CD8-positive, alpha-beta memory T cell (primary cell): ENCODE measurements around the gene AMDHD1. TPM values are rescaled to one million over a fixed set of nuclear protein-coding genes. Genes with fewer than 3 reads are reported as not detected.

Experiments
- CTCF ChIA-PET: fragments of 350-600 bp; sonication (Branson Sonifier 250); formaldehyde crosslinking; loops from one replicate; lab custom pipeline; 2021; ENCODE audit warnings: antibody characterized with exemption; lab: Charles Lee
- POLR2A ChIA-PET: fragments of 350-600 bp; sonication (Branson Sonifier 250); formaldehyde crosslinking; loops from one replicate; lab custom pipeline; 2021; ENCODE audit warnings: antibody characterized with exemption; lab: Charles Lee
- DNase-seq, 5 donors: peaks; one replicate each; pipeline versions ENCODE4 v3.0.0 to v3.0.0-alpha.2; 2020 to 2022; ENCODE audit warnings: mixed read lengths in 1 of 5
- H3K27ac ChIP-seq: one replicate; pipeline ENCODE4 v1.7.0; 2013; ENCODE audit warnings: low read depth, mild to moderate bottlenecking, low read length, moderate library complexity
- H3K27me3 ChIP-seq: 2 replicates; pipeline ENCODE4 v1.7.0; 2013; ENCODE audit warnings: low read length, mild to moderate bottlenecking; ENCODE audit not compliant: insufficient read depth, poor library complexity, severe bottlenecking
- H3K36me3 ChIP-seq: 2 replicates; pipeline ENCODE4 v1.7.0; 2013; ENCODE audit warnings: mild to moderate bottlenecking, low read length, moderate library complexity; ENCODE audit not compliant: insufficient read depth
- H3K4me1 ChIP-seq: 2 replicates; pipeline ENCODE4 v1.7.0; 2013; ENCODE audit warnings: mild to moderate bottlenecking, low read length, moderate library complexity; ENCODE audit not compliant: insufficient read depth
- H3K4me3 ChIP-seq: 2 replicates; pipeline ENCODE4 v1.7.0; 2013; ENCODE audit warnings: mild to moderate bottlenecking, low read length
- H3K9me3 ChIP-seq: 2 replicates; pipeline ENCODE4 v1.7.0; 2013; ENCODE audit warnings: mild to moderate bottlenecking, low read length
- H3K27ac Mint-ChIP-seq, 8 donors: one replicate each; pipeline ENCODE4 v1.8.0; 2020 to 2021; ENCODE audit warnings: mixed read lengths in 8 of 8, mild to moderate bottlenecking in 6 of 8, inconsistent platforms in 3 of 8, moderate library complexity in 3 of 8
- H3K27me3 Mint-ChIP-seq, 2 donors: one replicate each; pipeline ENCODE4 v1.8.0; 2020 to 2021; ENCODE audit warnings: mixed read lengths in 2 of 2, mild to moderate bottlenecking in 1 of 2, moderate library complexity in 1 of 2
- H3K36me3 Mint-ChIP-seq, 3 donors: one replicate each; pipeline ENCODE4 v1.8.0; 2020 to 2021; ENCODE audit warnings: mixed read lengths in 3 of 3, inconsistent platforms in 1 of 3, mild to moderate bottlenecking in 1 of 3
- H3K4me1 Mint-ChIP-seq, 3 donors: one replicate each; pipeline ENCODE4 v1.8.0; 2020 to 2021; ENCODE audit warnings: mixed read lengths in 3 of 3, inconsistent platforms in 1 of 3, mild to moderate bottlenecking in 1 of 3
- H3K4me3 Mint-ChIP-seq, 7 donors: one replicate each; pipeline ENCODE4 v1.8.0; 2020 to 2021; ENCODE audit warnings: mixed read lengths in 7 of 7, mild to moderate bottlenecking in 6 of 7, moderate library complexity in 4 of 7, inconsistent platforms in 2 of 7
- H3K9me3 Mint-ChIP-seq, 5 donors: one replicate each; pipeline ENCODE4 v1.8.0; 2020 to 2022; ENCODE audit warnings: mixed read lengths in 5 of 5, mild to moderate bottlenecking in 3 of 5, moderate library complexity in 2 of 5, inconsistent platforms in 1 of 5
- polyA plus RNA-seq: library from polyadenylated mRNA; unstranded; fragments of 300-500 nt; fragmentation: Illumina TruSeq; gene quantifications from one replicate; pipeline ENCODE4 v1.2.3, GENCODE V29; 2021
- total RNA-seq, 2 experiments: library from RNA; stranded (reverse); gene quantifications; one replicate each; pipeline ENCODE4 v1.2.3, GENCODE V29; 2021

The AMDHD1 gene
- total and polyA plus RNA-seq, 3 experiments from 2014 or later = 0.68 to 2.1 (median 2.0) TPM

DNA sequence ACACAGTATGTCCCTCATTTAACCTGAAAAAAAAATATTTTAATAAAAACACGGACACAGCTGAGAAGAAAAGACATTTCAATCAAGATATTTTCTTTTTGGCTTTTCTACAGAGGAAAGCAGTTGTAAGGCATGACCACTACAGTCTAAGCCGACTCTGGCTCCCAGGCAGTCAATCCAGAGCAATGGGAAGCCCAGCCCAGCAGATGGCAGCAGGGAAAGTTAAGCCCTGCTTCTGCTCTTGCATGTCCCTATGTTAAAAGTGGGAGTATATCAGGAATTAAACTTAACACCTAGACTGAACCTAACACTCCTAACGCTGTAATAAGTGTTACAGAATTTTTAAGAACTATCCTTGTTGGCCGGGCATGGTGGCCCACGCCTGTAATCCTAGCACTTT, 72.5 kb downstream of the AMDHD1 start:
- Mint-ChIP-seq H3K4me1 (no peaks in the 10 kb centered on the region), H3K9me3 (no peaks in the 10 kb centered on the region), H3K36me3 (peaks cover 9 to 80% (median 25%) of the 10 kb centered on the region in 3 donors), H3K4me3 (no peak overlapping the region), H3K27ac (no peak overlapping the region), H3K27me3 (no peaks in the 10 kb centered on the region)
- POLR2A ChIA-PET = no interaction called here
- DNase-seq = no peak
- Histone ChIP-seq H3K27ac (no peak overlapping the region), H3K9me3 (no peaks in the 10 kb centered on the region), H3K36me3 (peaks cover 18% of the 10 kb centered on the region), H3K4me1 (no peaks in the 10 kb centered on the region), H3K4me3 (no peak overlapping the region), H3K27me3 (no peaks in the 10 kb centered on the region)
- CTCF ChIA-PET = no interaction called here

Other genes with a start within 250 kb of the AMDHD1 start
- gene NTN4, start 152.6 kb upstream of the AMDHD1 start, total RNA-seq = not detected
- gene NTN4, start 152.6 kb upstream of the AMDHD1 start, polyA plus RNA-seq = 4.2 TPM
- 10 to 100 TPM; 45.4 to 49.2 TPM for gene SNRPF, start 84.4 kb upstream of the AMDHD1 start, total RNA-seq
- gene SNRPF, start 84.4 kb upstream of the AMDHD1 start, polyA plus RNA-seq = 51.0 TPM
- gene CCDC38, start 717 bp upstream of the AMDHD1 start, total RNA-seq = under 1 TPM; 0.24 to 0.46 TPM
- not detected for gene CCDC38, start 717 bp upstream of the AMDHD1 start, polyA plus RNA-seq
- under 1 TPM; 0.09 to 0.40 TPM for gene HAL, start 53.0 kb downstream of the AMDHD1 start, total RNA-seq
- gene HAL, start 53.0 kb downstream of the AMDHD1 start, polyA plus RNA-seq = not detected
- 10 to 100 TPM; 58.8 to 63.7 TPM for gene LTA4H, start 92.3 kb downstream of the AMDHD1 start, total RNA-seq
- gene LTA4H, start 92.3 kb downstream of the AMDHD1 start, polyA plus RNA-seq = 61.4 TPM